Fibroblast of mammary gland (primary cell): ENCODE measurements around the gene CHI3L2.

Source experiments
- DNase-seq: peaks from one replicate; pipeline ENCODE4 v3.0.0-alpha.2; 2010; ENCODE audit warnings: low read depth
- H3K4me3 ChIP-seq: 2 replicates; pipeline ENCODE4 v1.5.1; 2011; ENCODE audit warnings: low read depth, mild to moderate bottlenecking, low read length, moderate library complexity; ENCODE audit not compliant: control insufficient read depth
- CTCF ChIP-seq: conservative IDR thresholded peaks from 2 replicates; pipeline ENCODE4 v1.5.1; 2011; ENCODE audit warnings: low read depth, low read length, inconsistent platforms; ENCODE audit not compliant: control insufficient read depth, insufficient read depth

The CHI3L2 gene

GRCh38 chr1:111202707-111203623 is 24.5 kb upstream of the CHI3L2 start:
- no peak overlapping the region for H3K4me3 ChIP-seq
- no peak for TF ChIP-seq CTCF
- DNase-seq, result no peak

- no peak for TF ChIP-seq CTCF
- H3K4me3 ChIP-seq, result peak overlapping the region; percentile 37
- DNase-seq, result peak; percentile 41
These were observed 23.8 kb upstream of the CHI3L2 start for GRCh38 chr1:111203681-111204200.

GRCh38 chr1:111204201-111204982 is 23.1 kb upstream of the CHI3L2 start:
- TF ChIP-seq CTCF, result no peak
- peak overlapping the region; percentile 37 for H3K4me3 ChIP-seq
- no peak for DNase-seq

- TF ChIP-seq CTCF, result no peak
- no peak for DNase-seq
- no peak overlapping the region for H3K4me3 ChIP-seq
These were observed 22.4 kb upstream of the CHI3L2 start for GRCh38 chr1:111204983-111205713.

GRCh38 chr1:111205714-111206050 is 21.8 kb upstream of the CHI3L2 start:
- no peak overlapping the region for H3K4me3 ChIP-seq
- no peak for TF ChIP-seq CTCF
- DNase-seq, result peak; percentile 7

- no peak for TF ChIP-seq CTCF
- no peak for DNase-seq
- no peak overlapping the region for H3K4me3 ChIP-seq
These were observed 18.6 kb upstream of the CHI3L2 start for GRCh38 chr1:111208921-111209320.
